SU-DHL-6 (cell line): ENCODE results near the gene GRAMD2B.

Experiments
- EZH2phosphoT487 ChIP-seq: fragments of 200-600 bp; sonication (generic), shearing (Covaris generic); conservative IDR thresholded peaks from 2 replicates; pipeline ENCODE4 v1.6.1; 2018; ENCODE audit warnings: mild to moderate bottlenecking, antibody characterized with exemption, low read length, moderate library complexity, mixed read lengths
- TF ChIP-seq, protein P1 (sequence below): fragments of 200-600 bp; sonication (generic); IDR thresholded peaks from one replicate; pipeline ENCODE4 v1.5.1; 2017; ENCODE audit warnings: antibody characterized with exemption, mild to moderate bottlenecking, low read length, moderate library complexity; ENCODE audit not compliant: insufficient read depth, poor library complexity, severe bottlenecking

DNA sequence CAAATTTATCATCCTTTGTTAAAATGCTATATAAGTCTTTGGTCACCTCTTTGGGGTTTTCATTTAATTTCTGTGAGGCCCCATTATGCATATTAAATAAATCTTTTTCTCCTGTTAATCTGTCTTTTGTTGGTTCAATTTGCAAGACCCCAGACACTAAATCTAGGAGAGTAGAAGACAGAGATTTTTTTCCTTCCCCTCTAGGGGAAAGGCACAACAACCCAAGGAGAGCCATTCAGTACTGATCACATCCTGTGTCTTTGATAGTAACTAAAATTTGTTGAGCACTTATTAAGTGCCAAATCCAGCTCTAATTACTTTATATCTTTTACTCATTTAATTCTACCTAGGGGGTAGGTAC lies 97.4 kb downstream of the GRAMD2B start:
- TF ChIP-seq, protein P1, sequence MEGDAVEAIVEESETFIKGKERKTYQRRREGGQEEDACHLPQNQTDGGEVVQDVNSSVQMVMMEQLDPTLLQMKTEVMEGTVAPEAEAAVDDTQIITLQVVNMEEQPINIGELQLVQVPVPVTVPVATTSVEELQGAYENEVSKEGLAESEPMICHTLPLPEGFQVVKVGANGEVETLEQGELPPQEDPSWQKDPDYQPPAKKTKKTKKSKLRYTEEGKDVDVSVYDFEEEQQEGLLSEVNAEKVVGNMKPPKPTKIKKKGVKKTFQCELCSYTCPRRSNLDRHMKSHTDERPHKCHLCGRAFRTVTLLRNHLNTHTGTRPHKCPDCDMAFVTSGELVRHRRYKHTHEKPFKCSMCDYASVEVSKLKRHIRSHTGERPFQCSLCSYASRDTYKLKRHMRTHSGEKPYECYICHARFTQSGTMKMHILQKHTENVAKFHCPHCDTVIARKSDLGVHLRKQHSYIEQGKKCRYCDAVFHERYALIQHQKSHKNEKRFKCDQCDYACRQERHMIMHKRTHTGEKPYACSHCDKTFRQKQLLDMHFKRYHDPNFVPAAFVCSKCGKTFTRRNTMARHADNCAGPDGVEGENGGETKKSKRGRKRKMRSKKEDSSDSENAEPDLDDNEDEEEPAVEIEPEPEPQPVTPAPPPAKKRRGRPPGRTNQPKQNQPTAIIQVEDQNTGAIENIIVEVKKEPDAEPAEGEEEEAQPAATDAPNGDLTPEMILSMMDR: no peak
- TF ChIP-seq EZH2phosphoT487: no peak
